Dendritic cell treated with granulocyte-macrophage colony-stimulating factor and Interleukin-4, amounts not matched to agents 40 ng/mL and 50 ng/mL, for 4 days (primary cell): ENCODE results near the gene FHOD3.

ENCODE experiments used
- H3K27ac Mint-ChIP-seq: one replicate; pipeline ENCODE4 v1.8.0; 2022; ENCODE audit warnings: mild to moderate bottlenecking, mixed read lengths
- H3K27me3 Mint-ChIP-seq: one replicate; pipeline ENCODE4 v1.8.0; 2022; ENCODE audit warnings: mild to moderate bottlenecking, mixed read lengths
- H3K36me3 Mint-ChIP-seq: one replicate; pipeline ENCODE4 v1.8.0; 2022; ENCODE audit warnings: low read depth, mixed read lengths
- H3K4me1 Mint-ChIP-seq: one replicate; pipeline ENCODE4 v1.8.0; 2022; ENCODE audit warnings: low read depth, mixed read lengths
- H3K4me3 Mint-ChIP-seq: one replicate; pipeline ENCODE4 v1.8.0; 2022; ENCODE audit warnings: mild to moderate bottlenecking, moderate library complexity, mixed read lengths
- H3K9me3 Mint-ChIP-seq: one replicate; pipeline ENCODE4 v1.8.0; 2022; ENCODE audit warnings: mixed read lengths
- intact Hi-C: fragments of 100-400 bp; cut with micrococcal nuclease; formaldehyde crosslinking; loops from one replicate; pipeline ENCODE4 v1.15.0; 2022

FHOD3 gene

DNA sequence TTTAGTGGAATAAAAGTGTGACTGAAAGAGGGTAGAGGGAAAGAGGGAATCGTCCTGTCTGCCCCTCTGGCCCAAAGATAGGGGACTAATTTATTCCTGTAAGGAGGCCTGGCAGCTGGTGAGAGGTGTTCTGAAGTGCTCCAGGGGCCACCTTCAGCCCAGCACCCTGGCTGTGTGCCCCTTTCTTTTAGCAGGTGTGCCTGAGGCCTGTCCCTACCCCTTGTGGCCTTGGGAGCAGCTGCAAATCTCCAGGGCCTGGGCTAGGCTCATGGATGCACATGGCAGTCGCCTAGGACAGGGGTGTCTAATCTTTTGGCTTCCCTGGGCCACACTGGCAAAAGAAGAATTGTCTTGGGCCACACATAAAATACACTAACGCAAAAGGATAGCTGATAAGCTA lies 37.3 kb downstream of the FHOD3 start:
- H3K4me1 Mint-ChIP-seq: no peaks in the 10 kb centered on the region
- no peaks in the 10 kb centered on the region for H3K36me3 Mint-ChIP-seq
- no peak overlapping the region for H3K27ac Mint-ChIP-seq
- no peaks in the 10 kb centered on the region for H3K9me3 Mint-ChIP-seq
- H3K4me3 Mint-ChIP-seq: no peak overlapping the region
- H3K27me3 Mint-ChIP-seq: peaks cover 7% of the 10 kb centered on the region
- intact Hi-C loops: no loop called here

DNA sequence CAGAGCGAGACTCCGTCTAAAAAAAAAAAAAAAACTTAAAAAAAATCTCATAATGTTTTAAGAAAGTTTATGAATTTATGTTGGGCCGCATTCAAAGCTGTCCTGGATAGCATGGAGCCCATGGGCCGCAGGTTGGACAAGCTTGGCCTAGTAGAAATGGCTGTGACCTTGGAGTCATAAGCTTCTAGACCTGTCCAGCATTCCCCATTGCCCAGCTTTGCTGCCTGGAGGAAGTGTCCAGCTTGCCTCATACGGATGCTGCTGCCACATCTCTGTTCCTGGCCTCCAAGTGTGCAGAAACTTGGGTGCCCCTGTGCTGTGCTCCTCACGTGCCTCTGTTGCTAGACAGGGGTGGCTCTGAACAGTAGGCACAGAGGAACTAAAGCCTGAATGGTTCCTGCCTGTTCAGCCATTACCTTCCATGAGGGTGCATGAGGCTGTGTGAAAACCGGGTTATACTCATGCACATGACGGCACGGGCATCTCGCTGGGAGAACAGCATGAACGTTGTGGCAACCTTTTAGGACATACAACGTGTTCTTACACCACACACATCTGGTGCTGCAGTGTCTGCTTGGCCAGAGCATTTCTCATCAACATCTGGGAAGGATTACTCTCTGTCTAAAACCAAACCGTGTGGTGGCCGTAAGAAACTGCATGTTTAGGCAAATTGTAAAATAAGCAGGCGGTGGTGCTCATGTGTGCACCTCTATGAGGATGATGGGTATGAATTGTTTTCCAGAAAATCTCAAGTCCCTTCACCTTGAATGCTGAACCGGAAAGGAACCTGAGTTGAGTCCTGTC lies 38.2 kb downstream of the FHOD3 start:
- intact Hi-C loops: no loop called here
- Mint-ChIP-seq H3K27me3 (peaks cover 5% of the 10 kb centered on the region), H3K4me1 (no peaks in the 10 kb centered on the region), H3K36me3 (no peaks in the 10 kb centered on the region), H3K4me3 (no peak overlapping the region), H3K9me3 (peaks cover under 1% of the 10 kb centered on the region), H3K27ac (no peak overlapping the region)

DNA sequence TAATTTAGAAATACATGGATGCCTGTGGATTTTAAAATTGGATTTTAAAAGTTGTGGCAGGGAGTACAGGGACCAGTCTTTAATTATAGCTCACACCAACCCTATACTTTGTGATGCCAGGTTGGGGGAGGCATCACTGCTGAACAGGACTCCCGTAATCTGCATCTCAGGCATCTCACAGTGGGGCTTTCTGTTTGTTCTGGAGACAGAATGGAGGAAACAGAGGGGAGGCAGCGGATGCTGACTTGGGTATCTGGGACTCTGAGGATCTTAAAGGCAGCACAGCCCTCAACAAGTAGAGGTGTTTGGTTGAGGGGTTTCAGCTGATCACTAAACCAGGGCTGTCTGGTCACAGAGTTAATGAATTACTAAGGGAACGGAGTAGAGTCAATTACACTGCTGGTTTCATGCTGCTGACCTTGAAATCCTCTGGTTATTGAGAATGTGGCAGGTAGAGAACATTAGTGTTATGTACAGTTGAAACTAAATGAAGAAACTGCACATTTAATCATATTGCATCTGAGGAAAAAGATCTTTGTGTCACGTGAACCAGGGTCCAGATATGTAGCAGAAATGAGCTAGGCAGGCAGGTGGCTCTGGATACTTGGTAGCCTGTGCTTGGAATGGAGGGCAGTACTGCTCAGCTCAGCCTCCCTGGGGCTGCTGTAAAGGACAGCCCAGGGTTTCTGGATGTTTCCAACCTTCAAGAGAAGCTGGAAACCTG lies 40.3 kb downstream of the FHOD3 start:
- Mint-ChIP-seq H3K4me3 (no peak overlapping the region), H3K4me1 (no peaks in the 10 kb centered on the region), H3K36me3 (no peaks in the 10 kb centered on the region), H3K27me3 (no peaks in the 10 kb centered on the region), H3K9me3 (peaks cover 11% of the 10 kb centered on the region), H3K27ac (no peak overlapping the region)
- intact Hi-C loops: no loop called here

DNA sequence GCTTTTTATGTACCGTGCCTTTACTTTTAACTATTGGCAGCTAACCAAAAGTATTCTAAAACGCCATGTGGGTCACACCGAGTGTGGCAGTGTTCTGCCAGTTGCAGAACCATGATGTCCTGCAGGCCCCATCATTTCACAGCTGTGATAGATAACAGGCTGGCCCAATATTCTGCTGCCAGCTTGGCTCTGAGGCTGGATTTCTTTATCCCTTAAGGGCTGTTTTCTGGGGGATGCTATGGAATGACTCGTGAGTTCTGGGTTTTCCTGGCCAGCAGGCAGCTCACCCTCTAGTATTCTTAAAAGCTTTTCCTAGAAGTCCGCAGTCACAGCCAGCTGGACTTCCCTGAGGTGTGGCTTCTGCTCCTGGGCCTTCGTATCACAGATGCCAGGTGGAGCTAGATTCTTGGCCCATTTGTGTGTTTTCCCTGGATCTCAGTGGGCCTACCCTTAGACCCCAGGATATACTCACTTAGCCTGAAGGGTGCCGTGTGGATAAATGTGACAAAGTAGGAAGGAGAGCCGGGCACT lies 41.0 kb downstream of the FHOD3 start:
- no peak overlapping the region for H3K27ac Mint-ChIP-seq
- no peaks in the 10 kb centered on the region for H3K4me1 Mint-ChIP-seq
- H3K36me3 Mint-ChIP-seq: no peaks in the 10 kb centered on the region
- H3K9me3 Mint-ChIP-seq: peaks cover 11% of the 10 kb centered on the region
- intact Hi-C loops: no loop called here
- H3K4me3 Mint-ChIP-seq: no peak overlapping the region
- no peaks in the 10 kb centered on the region for H3K27me3 Mint-ChIP-seq

DNA sequence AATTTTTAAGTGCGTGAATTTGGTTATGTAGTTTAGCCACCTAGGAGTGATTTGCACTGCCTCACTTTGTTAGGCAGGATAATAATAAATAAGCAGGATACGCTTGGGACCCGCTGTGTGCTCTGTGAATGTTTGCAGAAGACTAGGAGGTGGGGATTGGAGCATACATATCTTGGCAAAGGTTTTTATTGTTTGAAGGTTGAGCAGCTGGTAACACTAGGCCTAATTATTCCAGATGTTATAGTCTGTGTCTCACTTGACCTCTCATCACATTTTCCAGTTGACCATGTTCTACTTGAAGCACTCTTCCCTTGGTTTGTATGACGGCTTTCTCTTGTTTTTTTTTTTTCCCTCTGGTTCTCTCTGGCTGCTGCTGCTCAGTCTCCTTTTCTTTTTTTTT lies 42.7 kb downstream of the FHOD3 start:
- Mint-ChIP-seq H3K36me3 (no peaks in the 10 kb centered on the region), H3K4me1 (no peaks in the 10 kb centered on the region), H3K27me3 (peaks cover 2% of the 10 kb centered on the region), H3K9me3 (peaks cover 11% of the 10 kb centered on the region), H3K4me3 (no peak overlapping the region), H3K27ac (no peak overlapping the region)
- intact Hi-C loops: no loop called here

DNA sequence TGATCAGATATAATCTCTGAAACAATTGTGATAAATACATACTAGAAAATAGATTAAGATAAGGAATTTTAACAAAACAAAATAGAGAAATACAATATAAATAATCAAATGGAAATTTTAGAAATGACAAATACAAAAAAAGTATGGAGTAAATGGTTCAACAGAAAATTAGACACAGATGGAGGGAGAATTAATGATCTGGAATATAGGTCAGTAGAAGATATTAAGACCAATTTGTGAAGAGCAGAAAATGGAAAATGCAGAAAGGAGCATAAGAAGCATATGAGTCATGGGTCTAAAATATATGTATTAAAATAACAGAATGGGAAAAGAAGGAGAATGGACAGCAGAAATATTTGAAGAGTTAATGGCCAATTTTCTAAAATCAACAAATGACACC lies 44.4 kb downstream of the FHOD3 start:
- Mint-ChIP-seq H3K4me3 (no peak overlapping the region), H3K27me3 (peaks cover 2% of the 10 kb centered on the region), H3K4me1 (no peaks in the 10 kb centered on the region), H3K9me3 (peaks cover 11% of the 10 kb centered on the region), H3K27ac (no peak overlapping the region), H3K36me3 (no peaks in the 10 kb centered on the region)
- intact Hi-C loops: no loop called here

DNA sequence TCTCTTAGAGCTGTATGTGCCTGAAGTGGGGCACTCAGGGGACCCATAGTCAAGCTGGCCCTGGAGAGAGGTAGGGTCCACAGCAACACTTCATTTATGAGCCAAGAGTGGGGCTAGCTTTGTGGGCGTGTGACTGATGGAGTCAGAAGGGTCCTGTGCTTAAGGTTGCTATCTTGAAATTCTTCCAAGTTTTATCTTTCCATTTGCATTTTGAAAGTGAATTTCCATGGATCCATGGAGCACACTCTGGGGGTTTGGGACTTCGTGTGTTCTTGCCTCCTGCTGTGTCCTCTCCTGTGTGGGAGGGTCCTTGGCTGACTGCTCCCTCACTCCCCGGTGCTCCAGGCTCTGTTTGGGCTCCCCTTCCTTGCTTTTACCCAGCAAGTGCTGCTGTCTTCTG lies 50.8 kb downstream of the FHOD3 start:
- Mint-ChIP-seq H3K4me1 (no peaks in the 10 kb centered on the region), H3K36me3 (no peaks in the 10 kb centered on the region), H3K27me3 (peaks cover 11% of the 10 kb centered on the region), H3K27ac (no peak overlapping the region), H3K4me3 (no peak overlapping the region), H3K9me3 (no peaks in the 10 kb centered on the region)
- intact Hi-C loops: no loop called here

DNA sequence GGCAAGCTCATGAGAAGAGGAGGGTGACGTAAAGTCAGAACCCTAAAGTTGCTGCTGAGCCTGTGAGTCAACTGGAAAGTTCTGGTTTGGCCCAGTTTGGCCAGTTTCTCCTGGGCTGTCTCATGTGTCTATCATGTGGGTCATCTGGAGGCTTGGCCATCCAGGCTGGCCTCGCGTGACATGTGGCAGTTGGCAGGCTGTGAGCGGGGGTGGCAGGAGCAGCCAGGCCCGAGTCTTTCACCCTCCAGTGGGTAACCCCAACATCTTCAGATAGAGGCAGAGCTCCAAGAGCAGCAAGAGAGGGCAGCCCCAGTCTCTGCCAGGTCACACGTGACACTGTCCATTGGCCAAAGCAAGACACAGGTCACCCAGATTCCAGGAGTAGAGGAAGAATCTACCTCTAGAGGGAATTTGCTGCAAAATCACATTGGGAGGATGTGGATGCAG lies 51.5 kb downstream of the FHOD3 start:
- Mint-ChIP-seq H3K27ac (no peak overlapping the region), H3K4me3 (no peak overlapping the region), H3K36me3 (no peaks in the 10 kb centered on the region), H3K4me1 (no peaks in the 10 kb centered on the region), H3K9me3 (no peaks in the 10 kb centered on the region), H3K27me3 (peaks cover 9% of the 10 kb centered on the region)
- intact Hi-C loops: no loop called here

DNA sequence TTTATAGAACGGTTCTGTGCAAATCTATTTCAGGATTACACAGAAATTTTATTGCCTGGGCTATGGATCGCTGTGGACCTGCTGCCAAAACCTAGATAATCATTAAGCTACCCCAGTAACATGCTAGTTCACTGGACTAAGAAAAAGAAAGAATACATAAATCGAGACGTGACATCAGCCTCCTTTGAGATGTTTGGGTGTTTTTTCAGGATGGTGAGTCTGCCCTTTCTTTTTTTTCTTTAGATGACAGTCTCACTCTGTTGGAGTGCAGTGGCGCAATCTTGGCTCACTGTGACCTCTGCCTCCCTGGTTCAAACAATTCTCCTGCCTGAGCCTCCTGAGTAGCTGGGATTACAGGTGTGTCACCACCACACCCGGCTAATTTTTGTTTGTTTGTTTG lies 52.0 kb downstream of the FHOD3 start:
- Mint-ChIP-seq H3K27ac (no peak overlapping the region), H3K4me3 (no peak overlapping the region), H3K27me3 (peaks cover 9% of the 10 kb centered on the region), H3K4me1 (no peaks in the 10 kb centered on the region), H3K9me3 (no peaks in the 10 kb centered on the region), H3K36me3 (no peaks in the 10 kb centered on the region)
- intact Hi-C loops: no loop called here

DNA sequence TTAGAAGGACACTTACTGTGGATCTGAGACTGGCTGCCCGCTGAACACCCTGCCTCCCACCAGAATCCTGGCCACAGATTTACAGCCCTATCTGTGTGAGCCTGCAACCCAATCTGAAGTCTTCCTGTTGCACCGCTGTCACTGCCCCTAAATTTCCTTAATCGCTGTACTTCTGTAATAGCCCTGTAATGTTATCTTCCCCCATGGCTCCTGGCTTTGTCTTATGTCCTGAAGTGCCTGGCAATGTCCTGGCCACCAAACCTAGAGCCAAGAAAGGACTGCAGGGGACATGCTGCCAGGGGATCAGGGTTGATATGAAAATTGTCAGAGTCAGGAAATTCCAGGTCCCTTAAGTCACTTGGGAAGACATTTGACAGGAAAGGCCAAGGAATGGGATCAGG lies 52.7 kb downstream of the FHOD3 start:
- H3K27ac Mint-ChIP-seq: no peak overlapping the region
- intact Hi-C loops: no loop called here
- H3K4me1 Mint-ChIP-seq: no peaks in the 10 kb centered on the region
- H3K36me3 Mint-ChIP-seq: no peaks in the 10 kb centered on the region
- no peak overlapping the region for H3K4me3 Mint-ChIP-seq
- peaks cover 9% of the 10 kb centered on the region for H3K27me3 Mint-ChIP-seq
- no peaks in the 10 kb centered on the region for H3K9me3 Mint-ChIP-seq

DNA sequence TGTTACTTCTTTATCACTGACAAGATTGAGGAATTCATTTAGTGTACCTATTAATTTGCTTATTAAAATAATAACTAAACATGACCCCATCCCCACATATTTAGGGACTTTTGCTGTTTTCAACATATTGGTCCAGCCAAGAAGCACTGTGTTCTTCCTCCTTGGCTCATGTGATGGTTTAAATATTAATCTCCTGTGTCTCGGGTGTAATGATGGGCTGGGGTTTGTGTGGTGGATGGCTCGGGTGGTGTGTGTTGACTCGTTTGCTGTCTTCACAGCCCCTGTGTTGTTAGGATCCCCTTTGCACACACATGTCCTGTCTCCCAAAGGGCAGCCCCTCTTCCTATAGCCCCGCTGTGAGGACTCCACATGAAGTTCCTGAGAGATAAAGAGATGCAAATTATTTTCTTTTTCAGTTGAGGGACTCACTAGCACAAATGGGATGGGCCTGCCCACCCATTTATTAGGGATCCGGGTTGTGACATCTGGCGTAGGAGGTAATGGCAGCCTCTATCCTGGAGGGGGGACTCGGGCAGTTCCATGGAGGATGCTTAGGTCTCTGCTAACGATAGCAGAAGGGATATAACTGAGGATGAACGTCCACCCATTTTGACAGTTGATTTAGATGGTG lies 53.4 kb downstream of the FHOD3 start:
- Mint-ChIP-seq H3K36me3 (no peaks in the 10 kb centered on the region), H3K4me1 (no peaks in the 10 kb centered on the region), H3K27me3 (peaks cover 9% of the 10 kb centered on the region), H3K9me3 (no peaks in the 10 kb centered on the region), H3K27ac (no peak overlapping the region), H3K4me3 (no peak overlapping the region)
- intact Hi-C loops: no loop called here

DNA sequence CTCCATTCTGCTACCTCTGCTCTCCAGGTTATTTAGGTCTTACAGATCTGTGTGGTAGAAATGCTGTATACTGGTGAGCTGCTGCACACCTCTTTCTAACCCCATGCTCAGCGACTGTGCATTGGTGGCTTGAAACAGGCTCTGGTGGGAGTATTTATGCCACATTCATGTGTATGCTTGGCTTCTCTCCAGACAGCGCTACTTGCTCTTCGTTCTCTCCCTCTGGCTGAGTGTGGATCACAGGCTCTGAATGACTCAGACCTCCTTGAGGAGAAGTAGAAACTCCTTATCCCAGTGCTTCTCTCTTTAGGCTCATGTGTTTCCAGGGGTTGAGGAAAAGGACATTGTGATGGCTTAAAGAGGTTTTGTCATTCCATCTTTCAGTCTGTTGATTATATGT lies 54.9 kb downstream of the FHOD3 start:
- Mint-ChIP-seq H3K9me3 (no peaks in the 10 kb centered on the region), H3K4me3 (no peak overlapping the region), H3K36me3 (no peaks in the 10 kb centered on the region), H3K27ac (no peak overlapping the region), H3K4me1 (no peaks in the 10 kb centered on the region), H3K27me3 (peaks cover 10% of the 10 kb centered on the region)
- intact Hi-C loops: no loop called here

DNA sequence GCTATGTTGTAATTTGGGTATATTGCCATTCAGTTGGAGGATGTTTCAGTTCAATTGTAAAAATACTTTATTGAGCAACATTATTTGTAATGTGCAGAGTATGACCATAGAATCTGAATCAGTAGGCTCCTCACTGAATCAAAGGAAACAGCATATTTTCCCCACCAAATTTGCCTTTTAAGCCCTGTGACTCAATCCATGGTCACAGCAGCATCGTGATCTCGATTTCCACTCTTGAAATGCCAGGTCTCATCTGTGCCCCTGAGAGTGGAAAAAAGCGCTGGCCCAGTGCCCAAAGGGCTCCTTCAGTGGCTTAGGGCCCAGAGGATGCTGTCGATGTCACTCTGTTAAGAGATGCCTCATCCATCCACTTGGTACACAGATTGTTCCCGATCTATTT lies 57.5 kb downstream of the FHOD3 start:
- no peaks in the 10 kb centered on the region for H3K36me3 Mint-ChIP-seq
- no peaks in the 10 kb centered on the region for H3K9me3 Mint-ChIP-seq
- no peak overlapping the region for H3K4me3 Mint-ChIP-seq
- H3K27ac Mint-ChIP-seq: no peak overlapping the region
- H3K4me1 Mint-ChIP-seq: no peaks in the 10 kb centered on the region
- peaks cover 8% of the 10 kb centered on the region for H3K27me3 Mint-ChIP-seq
- intact Hi-C loops: no loop called here

DNA sequence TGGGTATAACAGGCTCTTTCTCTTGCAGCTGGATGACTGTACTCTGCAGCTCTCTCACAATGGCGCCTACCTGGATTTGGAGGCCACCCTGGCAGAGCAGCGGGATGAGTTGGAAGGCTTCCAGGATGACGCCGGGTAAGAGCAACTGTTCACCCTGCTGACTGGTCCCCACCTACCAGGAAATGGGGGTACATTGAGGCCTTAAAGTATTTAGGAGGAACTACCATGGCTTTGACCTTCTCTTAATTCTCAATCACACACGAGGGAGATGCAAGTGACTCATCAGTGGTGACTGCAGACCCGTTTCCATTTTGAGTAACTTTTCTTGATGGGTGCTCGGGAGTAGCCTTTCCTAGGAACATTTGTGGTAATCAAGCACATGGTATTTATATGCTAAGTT lies 58.0 kb downstream of the FHOD3 start:
- intact Hi-C loops: no loop called here
- Mint-ChIP-seq H3K4me1 (no peaks in the 10 kb centered on the region), H3K27me3 (peaks cover 5% of the 10 kb centered on the region), H3K9me3 (no peaks in the 10 kb centered on the region), H3K4me3 (no peak overlapping the region), H3K27ac (no peak overlapping the region), H3K36me3 (no peaks in the 10 kb centered on the region)
